ENCODE data around the gene TMEM114.

GRCh38 chr16:8583732-8584131 lies 6.6 kb downstream of the TMEM114 start:
- TF ChIP-seq, protein P1, sequence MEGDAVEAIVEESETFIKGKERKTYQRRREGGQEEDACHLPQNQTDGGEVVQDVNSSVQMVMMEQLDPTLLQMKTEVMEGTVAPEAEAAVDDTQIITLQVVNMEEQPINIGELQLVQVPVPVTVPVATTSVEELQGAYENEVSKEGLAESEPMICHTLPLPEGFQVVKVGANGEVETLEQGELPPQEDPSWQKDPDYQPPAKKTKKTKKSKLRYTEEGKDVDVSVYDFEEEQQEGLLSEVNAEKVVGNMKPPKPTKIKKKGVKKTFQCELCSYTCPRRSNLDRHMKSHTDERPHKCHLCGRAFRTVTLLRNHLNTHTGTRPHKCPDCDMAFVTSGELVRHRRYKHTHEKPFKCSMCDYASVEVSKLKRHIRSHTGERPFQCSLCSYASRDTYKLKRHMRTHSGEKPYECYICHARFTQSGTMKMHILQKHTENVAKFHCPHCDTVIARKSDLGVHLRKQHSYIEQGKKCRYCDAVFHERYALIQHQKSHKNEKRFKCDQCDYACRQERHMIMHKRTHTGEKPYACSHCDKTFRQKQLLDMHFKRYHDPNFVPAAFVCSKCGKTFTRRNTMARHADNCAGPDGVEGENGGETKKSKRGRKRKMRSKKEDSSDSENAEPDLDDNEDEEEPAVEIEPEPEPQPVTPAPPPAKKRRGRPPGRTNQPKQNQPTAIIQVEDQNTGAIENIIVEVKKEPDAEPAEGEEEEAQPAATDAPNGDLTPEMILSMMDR (IDR thresholded peaks at IDR 0.05): no peak
- no peak for TF ChIP-seq POLR2A (IDR thresholded peaks at IDR 0.05)
